GM21390 (cell line): ENCODE measurements around the gene RAB10.

Source experiments
- ATAC-seq: cut with Tn5 transposase; IDR thresholded peaks from one replicate; pipeline ENCODE4 v1.9.1; 2021; ENCODE audit not compliant: unreplicated experiment

RAB10 gene

DNA sequence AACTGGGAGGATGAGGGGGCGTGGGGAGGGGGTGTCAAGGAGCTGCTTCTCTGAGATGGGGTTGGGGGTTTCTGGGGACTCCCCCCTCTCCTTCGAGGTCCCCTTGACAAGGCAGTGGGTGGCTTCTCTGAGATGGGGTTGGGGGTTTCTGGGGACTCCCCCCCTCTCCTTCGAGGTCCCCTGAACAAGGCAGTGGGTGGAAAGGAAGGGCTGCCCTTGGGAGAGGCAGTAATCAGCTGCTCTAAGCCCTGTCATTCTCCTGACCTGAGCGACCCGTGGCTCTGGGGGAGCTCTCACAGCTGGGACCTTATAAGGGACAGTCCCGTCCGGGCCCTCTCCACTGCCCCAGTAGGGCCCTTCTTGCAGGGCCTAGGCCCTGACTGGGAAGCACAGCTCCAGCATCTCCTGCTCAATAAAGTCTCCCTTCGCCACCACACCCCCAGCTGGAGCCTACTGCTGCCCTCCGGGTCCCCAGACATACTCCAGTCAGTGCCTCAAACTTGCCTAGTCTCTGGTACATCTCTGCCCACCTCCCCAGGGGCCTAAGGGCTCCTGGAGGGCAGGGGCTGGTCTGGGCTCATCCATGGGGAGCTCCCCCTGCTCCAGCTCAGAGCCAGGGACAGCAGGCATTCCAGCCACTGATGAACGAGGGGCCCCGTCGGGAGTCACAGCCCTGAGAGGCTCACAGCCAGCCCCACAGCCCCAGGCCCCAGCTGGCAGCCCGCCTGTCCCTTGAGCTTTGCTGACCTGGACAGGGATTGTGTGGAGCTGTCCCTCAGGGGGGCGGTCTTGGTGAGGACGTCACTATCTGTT is 141.8 kb downstream of the RAB10 start:
- ATAC-seq: no peak

DNA sequence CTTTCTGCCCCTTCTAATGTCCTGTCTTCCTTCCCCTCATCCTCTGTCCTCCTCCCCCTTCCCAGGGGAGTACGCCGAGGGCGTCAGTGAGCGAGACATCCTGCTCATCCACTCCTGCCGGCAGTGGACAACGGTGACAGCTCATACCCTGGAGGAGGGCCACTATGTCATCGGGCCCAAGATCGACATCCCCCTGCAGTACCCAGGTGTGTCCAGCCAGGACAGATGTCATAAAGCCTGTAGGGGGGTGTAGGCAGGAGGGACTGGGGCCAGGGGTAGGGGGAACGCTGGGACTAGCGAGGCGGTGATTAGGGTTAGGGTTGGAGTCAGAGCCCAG is 142.4 kb downstream of the RAB10 start:
- no peak for ATAC-seq

DNA sequence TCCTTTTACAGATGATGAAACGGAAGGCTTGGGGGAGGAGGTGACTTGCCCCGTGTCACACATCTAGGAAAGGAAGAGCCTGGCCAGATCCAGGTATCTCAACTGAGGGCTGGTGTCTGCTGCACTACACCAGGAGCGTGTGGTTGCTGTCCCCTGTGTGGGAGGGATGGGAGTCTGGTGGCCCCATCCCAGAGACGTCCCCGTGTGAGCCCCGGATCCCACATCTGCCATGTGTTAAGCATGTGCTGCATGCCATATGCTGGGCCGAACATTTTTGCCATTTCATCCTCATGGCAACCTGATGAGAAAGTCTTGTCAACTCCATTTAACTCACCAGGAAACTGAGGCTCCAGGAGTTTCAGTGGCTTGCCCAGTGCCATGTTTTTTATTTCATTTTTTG is 143.2 kb downstream of the RAB10 start:
- ATAC-seq: no peak

DNA sequence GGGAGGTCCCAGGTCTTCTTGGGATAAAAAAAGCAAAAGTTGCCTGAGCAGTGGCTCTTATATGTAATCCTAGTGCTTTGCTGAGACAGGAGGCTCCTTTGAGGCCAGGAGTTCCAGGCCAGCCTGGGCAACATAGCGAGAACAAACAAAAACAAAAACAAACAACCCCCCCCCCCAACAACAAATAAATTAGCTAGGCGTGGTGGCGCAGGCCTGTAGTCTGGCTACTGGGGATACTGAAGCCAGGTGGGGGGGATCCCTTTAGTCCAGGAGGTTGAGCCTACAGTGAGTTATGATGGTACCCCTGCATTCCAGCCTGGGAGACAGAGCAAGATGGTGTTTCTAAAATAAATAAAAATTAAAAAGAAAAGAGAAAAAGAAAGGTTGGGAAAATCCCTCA is 144.4 kb downstream of the RAB10 start:
- no peak for ATAC-seq

DNA sequence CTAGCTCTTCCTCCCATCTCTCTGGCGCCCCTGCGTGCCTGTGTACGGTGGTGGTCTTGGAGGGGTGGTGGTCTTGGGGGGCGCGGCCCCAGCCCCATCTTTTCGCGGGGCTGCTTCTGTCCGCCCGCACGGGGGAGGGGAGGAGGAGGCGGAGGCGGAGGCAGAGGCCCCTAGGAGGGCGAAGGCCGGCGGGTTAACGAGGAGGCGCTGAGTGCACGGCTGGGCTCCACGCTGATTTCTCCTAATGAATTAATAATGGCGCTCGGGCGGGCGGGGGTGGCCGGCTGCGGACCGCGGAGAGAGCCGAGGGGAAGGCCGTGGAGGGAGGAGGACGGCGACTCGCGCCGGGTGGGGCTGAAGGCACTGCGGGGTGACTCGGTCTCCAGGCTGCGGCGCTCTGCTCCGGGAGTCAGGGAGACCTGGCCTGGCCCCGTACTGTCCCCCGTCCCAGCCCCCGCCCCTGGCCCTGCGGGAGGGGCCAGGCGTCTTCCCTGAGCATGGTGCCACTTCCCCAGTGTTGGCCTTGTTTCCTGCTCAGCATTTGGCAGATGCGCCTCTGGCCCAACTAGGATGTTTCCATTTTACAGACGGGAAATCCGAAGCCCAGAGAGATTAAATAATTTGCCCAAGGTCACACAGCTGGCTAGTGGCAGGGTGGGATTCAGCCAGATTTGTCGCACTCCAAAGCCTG is 145.0 kb downstream of the RAB10 start:
- no peak for ATAC-seq

DNA sequence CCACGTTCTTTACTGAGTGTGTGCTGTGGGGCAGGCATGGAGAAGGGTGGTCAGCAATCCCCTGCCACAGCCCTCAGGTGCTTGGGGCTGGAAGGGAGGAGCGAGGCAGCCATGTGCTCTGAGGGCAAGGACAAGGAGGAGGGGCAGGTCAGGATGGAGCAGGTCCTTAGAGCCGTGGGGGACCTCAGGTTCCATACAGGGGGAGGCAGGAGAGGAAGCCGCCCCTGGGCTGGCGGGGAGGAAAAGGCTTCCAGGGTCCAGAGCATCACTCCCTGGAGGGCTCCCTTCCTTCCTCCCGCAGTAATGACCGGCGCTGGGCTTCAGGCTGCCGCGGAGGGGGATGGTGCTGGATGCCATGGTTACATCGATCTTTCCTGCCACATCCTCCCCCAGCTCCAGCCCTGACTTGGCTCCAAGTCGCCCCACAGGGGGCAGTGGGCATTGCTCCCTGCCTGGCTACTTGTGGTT is 145.6 kb downstream of the RAB10 start:
- no peak for ATAC-seq

DNA sequence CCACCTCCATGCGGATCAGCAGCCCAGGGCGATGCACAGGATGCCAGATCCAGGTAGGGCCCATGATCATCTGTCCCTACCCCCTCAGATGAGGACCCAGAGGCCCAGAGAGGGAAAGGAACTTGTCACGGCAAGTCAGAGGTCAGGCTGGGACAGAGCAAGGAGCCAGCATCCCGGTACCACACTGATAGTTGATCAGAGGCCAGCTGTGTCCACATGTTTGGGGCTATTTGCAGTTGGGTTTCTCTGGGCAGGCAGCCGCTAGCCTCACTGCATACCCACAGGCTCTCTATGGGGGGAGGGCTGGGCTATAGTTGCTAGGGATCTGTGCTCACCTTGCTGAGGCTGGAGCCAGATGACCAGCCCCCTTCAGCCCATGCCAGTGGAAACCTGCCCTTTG is 148.6 kb downstream of the RAB10 start:
- no peak for ATAC-seq

DNA sequence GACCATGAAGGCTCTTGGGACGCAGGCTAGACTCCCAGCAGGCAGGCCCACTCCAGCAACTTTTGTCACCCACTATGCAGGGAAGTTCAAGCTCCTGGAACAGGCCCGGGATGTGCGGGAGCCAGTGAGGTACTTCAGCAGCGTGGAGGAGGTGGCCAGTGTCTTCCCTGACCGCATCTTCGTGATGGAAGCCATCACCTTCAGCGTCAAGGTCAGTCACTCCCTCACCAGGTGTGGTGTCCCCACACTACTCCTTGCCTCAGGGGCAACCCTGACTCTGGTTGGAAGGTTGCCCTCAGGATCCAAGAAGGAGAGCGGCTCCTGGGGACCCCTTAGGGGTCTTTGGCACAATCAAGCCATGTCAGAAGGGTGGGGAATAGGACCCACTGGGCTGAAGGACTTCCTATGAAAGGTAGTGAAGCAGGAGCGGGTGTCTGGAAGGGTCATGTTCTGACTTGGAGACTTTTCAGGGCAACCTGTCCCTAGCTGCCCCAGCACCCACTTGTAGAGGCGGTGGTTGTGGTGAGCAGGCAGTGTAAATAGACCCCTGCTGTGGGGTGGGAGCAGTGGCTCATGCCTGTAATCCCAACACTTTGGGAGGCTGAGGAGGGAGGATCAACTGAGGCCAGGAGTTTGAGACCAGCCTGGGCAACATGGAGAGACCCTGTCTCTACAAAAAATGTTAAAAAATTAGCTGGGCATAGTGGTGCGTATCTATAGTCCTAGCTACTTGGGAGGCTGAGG is 149.2 kb downstream of the RAB10 start:
- ATAC-seq: no peak

DNA sequence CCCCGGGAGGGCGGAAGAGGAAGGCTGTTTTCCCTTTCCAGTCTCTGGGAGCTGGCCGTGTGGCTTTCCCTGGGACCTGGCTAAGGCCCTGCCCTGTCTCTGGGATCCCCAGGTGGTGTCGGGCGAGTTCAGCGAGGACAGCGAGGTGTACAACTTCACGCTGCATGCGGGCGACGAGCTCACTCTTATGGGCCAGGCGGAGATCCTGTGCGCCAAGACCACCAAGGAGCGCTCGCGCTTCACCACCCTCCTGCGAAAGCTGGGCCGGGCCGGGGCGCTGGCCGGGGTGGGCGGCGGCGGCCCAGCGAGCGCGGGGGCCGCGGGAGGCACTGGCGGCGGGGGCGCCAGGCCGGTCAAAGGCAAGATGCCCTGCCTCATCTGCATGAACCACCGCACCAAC is 150.2 kb downstream of the RAB10 start:
- ATAC-seq: no peak

DNA sequence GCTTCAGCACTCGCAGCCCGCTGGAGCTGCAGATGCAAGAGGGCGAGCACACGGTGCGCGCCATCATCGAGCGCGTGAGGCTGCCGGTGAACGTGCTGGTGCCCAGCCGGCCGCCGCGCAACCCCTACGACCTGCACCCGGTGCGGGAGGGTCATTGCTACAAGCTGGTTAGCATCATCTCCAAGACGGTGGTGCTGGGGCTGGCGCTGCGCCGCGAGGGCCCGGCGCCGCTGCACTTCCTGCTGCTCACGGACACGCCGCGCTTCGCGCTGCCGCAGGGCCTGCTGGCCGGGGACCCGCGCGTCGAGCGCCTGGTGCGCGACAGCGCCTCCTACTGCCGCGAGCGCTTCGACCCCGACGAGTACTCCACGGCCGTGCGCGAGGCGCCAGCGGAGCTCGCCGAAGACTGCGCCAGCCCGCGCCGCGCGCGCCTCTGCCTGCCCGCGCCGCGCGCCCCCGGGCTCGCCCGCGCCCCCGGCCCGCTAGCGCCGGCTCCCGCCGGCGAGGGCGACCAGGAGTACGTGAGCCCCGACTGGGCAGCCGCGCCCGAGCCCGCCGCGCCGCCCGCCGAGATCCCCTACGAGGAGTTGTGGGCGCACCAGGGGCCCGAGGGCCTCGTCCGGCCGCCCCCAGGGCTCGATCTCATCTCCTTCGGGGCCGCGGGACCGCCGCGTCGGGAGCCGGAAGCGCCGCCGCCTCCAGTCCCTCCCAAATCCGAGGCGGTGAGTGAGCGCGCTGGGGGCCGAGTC is 150.8 kb downstream of the RAB10 start:
- peak; percentile 87 for ATAC-seq

DNA sequence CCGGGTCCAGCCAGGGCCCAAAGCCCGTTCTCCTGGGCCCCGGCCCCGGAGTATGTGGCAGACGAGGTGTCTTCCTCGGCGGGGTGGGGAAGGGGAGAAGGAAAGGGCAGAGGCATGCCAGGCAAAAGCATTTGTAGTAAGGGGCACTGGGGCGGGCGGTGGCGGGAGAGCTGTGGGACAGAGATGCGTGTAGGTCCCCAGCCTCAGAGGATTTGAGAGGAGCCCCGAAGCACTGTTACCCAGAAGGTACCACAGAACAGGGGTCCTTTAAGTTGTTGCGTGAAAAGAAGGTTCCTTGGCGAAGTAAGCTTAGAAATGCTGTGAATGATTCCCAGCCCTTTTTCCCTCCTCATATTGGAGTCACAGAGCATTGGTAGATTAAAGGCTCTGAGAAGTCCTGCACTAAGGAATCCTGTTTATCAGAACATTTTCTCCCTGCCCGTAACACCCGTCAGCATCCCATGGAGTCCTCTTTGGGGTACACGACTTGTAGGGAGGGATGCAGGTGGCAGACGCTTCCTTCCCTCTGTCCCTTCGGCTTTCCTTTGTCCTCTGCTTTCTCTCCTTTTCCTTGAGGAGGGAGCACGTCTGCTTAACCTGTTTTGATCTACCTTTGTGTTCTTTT is 151.5 kb downstream of the RAB10 start:
- no peak for ATAC-seq

DNA sequence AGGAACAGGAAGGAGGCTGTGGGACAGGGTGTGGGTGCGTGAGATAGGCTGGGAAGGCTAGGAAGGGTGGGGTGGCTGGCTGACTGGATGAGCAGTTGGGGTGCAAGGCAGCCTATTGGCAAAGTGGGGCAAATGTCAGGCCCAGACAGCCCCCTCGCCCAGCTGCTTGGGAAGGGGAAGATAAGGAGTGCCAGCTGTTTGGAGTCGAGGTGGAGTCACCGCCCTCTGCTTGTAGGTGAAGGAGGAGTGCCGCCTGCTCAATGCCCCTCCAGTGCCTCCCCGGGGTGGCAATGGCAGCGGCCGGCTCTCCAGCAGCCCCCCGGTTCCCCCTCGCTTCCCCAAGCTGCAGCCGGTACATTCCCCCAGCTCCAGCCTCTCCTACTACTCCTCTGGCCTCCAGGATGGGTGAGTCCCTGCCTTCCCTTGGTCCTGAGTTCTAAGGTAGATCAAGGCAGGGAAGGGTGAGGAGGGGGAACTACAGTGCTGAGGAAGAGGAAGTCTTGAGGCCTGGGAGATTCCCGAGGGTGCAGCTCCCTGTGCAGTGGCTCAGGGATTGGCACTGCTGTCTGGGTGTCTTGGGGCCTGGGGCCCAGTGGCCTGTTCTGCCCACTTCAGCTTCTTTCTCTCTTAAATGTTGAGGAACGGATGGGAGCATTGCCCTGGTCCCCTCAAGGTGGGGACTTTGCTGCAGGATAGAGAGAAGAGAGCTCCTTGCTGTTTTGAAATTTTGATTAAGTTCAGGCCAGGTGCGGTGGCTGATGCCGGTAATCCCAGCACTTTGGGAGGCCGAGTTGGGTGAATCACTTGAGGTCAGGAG is 152.3 kb downstream of the RAB10 start:
- no peak for ATAC-seq
